GM21390 (cell line): ENCODE results near the gene MELTF.
A peak's percentile ranks its signal among the peaks of the same experiment; 100 is the strongest.

ENCODE experiments used
- ATAC-seq: cut with Tn5 transposase; IDR thresholded peaks from one replicate; pipeline ENCODE4 v1.9.1; 2021; ENCODE audit not compliant: unreplicated experiment

Gene MELTF

DNA sequence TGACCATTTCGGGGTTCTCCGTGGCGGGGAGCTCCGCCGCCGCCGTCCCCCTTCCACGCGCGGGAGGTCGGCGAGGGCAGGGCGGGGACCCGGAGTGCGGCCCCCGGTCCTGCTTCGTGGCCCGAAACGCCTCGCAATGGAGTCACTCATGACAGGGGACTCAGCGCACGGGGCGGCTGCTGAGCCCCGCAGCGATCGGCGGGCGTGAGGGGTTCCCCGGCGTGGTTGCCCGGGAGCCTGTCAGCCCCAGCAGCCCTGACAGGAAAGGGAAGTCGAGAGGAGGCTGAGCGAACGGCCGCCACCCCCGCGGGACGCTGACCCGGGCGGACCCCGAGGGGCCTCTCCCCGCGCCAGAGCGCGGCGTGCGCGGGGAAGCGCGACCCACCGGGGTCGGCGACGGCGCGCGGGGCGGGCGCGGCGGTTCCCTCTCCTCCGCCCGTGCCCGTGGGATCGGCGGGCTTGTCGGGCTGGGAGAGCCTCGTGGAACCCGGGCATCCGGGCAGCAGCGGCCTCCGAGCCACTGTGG lies 60.4 kb downstream of the MELTF start:
- ATAC-seq, result peak; percentile 38

DNA sequence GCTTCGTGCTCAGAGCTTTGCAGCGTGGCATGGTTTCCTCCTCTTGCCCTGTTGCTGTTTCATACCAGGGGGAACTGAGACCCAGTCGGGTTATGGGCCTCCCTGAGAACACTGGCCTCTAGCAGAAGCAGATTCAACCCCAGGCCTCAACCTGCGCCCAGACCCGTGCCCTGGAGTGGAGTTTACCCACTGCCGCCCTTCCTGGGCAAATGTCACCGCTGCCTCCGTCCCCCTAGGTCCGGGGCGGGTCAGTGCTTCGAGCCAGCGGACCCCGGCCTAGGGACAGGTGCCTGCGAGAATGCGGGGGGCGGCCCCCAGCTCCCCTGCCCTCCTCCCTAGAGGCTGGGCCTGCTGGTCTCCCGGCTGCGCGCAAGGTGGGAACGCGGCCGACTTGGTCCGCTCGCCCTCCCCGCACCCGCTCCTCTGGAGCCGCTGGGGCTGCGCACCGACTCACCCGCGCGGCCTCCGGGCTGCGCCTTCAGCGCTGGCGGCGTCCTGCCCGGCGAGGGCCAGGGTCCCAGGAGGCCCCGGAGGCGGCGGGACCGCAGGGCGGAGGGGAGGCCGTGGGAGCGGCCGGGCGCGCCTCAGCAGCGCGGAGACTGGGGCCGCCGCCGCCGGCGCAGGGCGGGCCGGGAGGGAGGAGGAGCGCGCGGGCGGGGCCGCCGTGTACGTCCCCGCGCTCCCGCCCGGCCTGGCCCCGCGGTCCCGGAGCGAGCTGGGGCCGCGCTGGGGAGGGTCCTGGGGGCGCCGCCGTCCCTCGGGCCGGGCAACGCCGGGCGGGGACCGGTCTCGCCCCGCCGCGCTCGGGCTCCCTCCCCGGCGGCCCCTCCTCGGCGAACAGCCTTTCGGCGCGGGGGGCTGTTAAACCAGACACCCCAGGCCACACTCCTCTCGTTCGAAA lies 61.1 kb downstream of the MELTF start, which contains the start of gene PIGZ:
TSS of gene PIGZ (minus strand) at position 601 of the 901 bp plus-strand sequence. CDS start 16,802 bp downstream, outside the sequence.
- peak; percentile 62 for ATAC-seq

DNA sequence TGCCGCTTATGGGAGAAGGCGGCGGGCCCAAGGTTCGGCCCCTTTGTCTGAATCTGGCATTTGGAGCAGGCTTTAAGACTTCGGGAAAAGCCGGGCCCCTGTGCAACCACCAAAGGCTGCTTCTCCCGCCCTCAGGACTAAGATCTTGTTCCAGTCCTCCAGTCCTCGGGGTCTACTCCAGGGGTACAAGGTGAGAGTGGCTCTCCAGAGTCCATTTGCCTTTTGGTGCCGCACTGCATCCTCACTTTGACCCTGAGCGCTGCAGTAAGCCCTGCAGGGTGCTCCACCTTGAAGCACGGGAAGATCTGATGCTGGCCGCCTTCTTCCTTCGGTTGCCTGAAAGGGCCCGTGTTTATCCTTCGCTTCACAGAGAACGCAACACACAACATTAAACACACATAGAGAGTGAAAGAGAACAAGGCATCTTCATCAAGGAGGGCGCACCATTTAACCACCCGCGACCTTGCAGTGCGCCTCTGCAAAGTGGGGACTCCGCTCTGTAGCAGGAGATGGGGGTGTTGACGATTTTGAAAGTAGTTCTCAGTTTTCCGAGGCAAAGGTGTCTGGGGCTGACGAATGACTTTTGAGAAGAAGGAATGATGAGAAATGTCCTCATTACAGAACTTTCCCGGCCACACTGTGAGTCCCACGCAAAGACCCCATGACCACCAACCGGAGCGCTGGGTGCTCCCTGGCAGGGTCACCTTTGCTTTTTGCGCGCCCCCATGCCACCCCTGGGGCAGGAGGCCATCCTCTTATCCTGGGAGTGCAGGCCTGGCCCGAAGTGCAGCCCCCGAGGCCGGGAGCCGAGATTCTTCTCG lies 62.0 kb downstream of the MELTF start:
- no peak for ATAC-seq

DNA sequence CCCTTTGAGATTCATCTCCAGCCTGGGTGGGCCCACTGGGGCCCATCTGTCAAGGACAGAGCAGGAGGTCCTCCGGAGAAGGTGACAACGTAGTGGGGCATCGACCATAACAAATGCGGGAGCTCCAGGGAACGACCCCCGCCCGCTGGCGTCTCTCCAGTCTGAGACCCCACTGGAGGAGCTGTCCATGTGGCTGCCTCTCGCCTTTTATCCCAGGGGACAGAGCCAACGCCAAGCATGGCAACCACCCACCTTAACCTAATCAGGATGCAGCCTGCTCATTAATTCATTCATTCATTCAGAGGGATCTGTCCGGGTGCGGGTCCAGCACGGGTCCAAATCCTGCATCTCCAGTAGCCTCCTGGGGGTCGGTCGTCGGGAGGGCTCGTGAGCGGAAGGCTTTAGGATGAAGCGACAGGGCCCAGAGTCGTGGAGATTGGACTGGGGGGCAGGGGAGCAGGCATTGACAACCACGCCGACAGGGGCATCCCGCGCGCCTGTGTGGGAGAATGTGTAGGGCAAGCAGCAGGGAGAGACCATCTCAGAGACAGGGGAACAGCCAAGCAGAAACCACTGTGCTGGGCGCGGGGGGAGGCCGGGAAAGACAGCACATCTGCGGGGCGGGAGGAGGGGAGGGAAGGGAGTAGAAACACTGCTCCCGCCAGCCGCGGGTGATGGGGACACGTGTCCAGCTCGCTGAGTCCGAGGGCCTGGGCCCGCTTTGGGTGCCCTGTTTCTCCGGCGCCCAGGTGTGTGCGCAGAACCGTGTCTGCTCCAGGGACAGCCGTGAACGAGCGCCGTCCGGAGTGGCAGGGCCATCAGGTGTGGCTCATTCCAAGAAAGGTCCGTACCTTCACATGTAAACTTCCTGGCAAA lies 62.9 kb downstream of the MELTF start:
- no peak for ATAC-seq

DNA sequence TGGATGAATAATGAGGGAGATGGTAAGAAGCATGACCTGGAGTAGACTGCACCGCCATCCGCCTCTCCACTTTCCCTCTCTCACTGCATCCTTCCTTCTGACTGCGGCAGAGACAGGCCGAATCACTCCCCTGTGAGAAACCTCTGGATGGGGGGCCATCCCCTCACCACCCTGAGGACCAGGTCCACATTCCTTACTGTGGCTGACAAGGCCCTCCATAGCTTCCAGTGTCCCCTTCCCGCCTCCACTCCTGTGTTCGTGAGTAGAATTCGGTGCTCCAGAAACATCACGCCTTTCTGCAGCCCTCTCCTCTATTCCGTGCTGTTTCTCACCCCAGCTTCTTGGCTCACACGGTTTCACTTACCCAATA lies 63.8 kb downstream of the MELTF start:
- no peak for ATAC-seq

DNA sequence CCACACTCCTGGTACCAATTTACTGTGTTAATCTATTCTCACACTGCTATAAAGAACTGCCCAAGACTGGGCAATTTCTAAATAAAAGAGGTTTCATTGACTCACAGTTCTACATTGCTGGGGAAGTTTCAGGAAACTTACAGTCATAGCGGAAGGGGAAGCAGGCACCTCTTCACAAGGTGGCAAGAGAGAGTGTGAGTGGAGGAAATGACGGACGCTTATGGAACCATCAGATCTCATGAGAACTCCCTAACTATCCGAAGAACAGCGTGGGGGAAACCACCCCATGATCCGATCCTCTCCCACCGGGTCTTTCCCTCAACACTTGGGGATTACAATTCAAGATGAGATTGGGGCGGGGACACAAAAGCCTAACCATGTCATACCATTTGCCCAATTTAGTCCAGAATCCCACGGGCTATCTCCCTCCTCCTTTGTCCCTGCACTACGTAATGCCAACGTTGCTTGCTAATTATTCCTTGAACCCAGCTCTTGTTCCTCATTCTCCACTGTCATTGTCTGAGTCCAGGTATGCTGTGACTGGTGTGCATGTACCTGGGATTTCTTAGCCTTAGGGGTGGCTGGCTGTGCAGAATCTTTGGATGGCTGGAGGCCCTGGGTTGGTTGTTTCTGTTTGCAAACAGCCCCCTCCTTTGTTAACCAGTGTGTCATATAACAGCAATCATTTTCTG lies 64.4 kb downstream of the MELTF start:
- no peak for ATAC-seq

DNA sequence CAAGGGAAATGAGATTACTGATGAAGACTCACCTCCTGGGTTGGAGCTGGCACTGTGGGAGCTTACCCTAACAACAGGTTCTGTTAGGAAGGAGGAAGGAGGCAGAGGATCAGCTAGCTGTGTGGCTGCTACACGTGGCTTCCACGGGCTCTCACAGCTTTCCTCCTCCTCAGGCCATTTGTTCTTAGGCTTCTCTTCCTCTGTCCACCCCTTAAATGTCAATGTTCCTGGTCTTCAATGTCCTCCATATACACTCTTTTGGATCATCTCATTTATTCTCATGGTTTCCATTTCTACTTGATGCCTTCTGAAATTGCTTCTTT lies 66.0 kb downstream of the MELTF start:
- ATAC-seq, result no peak

DNA sequence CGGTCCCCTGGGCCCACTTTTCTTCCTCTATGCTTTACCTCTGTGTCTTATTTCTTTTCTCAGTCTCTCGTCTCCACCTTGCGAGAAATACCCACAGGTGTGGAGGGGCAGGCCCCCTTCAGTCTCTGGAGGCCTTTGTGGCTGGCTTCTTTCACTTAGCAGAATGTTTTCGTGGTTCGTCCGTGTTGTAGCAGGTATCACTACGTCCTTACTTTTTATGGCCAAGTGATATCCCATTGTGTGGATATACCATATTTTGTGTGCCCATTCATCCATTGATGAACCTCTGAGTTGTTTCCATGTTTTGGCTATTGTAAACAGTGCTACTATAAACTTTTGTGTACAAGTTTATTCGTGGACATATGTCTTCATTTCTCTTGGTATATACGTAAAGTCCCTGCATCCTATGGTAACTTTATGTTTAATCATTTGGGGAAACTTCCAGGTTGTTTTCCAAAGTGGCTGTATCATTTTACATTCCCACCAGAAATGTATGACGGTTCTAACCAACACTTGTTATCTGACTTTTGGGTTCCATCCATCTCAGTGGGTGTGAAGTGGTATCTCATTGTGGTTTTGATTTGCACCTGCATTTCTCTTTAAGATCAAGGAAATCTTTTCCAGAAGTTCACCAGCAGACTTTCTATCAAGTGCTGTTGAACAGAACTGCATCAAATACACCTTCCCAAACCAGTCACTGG lies 66.5 kb downstream of the MELTF start:
- ATAC-seq, result no peak

DNA sequence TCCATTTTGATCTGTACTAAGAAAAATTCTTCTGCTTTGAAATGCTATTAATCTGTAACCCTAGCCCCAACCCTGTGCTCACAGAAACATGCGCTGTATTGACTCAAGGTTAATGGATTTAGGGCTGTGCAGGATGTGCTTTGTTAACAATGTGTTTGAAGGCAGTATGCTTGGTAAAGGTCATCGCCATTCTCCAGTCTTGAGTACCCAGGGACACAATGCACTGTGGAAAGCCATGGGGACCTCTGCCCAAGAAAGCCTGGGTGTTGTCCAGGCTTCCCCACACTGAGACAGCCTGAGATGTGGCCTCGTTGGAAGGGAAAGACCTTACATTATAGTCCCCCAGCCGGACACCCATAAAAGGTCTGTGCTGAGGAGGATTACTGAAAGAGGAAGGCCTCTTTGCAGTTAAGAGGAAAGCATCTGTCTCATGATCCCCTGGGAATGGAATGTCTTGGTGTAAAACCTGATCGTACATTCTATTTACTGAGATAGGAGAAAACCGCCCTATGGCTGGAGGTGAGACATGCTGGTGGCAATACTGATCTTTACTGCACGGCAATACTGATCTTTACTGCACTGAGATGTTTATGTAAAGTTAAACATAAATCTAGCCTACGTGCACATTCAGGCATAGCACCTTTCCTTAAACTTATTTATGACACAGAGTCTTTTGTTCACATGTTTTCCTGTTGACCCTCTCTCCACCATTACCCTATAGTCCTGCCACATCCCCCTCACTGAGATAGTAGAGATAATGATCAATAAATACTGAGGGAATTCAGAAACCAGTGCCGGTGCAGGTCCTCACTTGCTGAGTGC lies 67.3 kb downstream of the MELTF start:
- no peak for ATAC-seq

DNA sequence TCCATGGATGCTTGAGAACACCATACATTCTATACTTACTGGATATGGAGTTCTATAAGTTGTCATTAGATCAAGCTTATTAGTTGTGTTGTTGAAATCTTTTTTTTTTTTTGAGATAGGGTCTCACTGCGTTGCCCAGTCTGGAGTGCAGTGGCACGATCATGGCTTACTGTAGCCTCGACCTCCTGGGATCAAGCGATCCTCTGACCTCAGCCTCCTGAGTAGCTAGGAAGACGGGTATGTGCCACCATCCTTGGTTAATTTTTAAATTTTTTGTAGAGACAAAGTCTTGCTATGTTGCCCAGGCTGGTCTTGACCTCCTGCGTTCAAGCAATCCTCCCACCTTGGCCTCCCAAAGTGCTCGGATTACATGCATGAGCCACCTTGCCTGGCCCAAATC lies 74.8 kb downstream of the MELTF start:
- ATAC-seq, result no peak
